OCI-LY1 (cell line): ENCODE measurements around the gene CDC25B.

ENCODE experiments used
- H2AFZ ChIP-seq: fragments of 200-600 bp; sonication (generic), shearing (Covaris generic); 2 replicates; pipeline ENCODE4 v1.6.0; 2014; ENCODE audit warnings: antibody characterized with exemption, mild to moderate bottlenecking, low read length
- H3F3A ChIP-seq: fragments of 200-600 bp; sonication (generic), shearing (Covaris generic); 2 replicates; pipeline ENCODE4 v1.6.0; 2014; ENCODE audit warnings: mild to moderate bottlenecking, antibody characterized with exemption, low read length, moderate library complexity; ENCODE audit not compliant: insufficient read depth
- H3K27ac ChIP-seq: fragments of 200-600 bp; sonication (generic); 2 replicates; pipeline ENCODE4 v1.5.1; 2014; ENCODE audit warnings: low read length, mixed run types, mild to moderate bottlenecking, low read depth; ENCODE audit not compliant: poor library complexity, severe bottlenecking
- H3K27me3 ChIP-seq: fragments of 200-600 bp; sonication (generic); 2 replicates; pipeline ENCODE4 v1.6.0; 2014; ENCODE audit warnings: antibody characterized with exemption, mild to moderate bottlenecking, low read length, moderate library complexity; ENCODE audit not compliant: insufficient read depth
- H3K36me3 ChIP-seq: fragments of 200-600 bp; sonication (generic); 2 replicates; pipeline ENCODE4 v1.6.1; 2014; ENCODE audit warnings: mild to moderate bottlenecking, antibody characterized with exemption, low read length, moderate library complexity, mixed read lengths; ENCODE audit not compliant: insufficient read depth
- H3K4me1 ChIP-seq: fragments of 200-600 bp; sonication (generic); 2 replicates; pipeline ENCODE4 v1.5.1; 2014; ENCODE audit warnings: mild to moderate bottlenecking, low read length, moderate library complexity; ENCODE audit not compliant: insufficient read depth, severe bottlenecking
- H3K4me2 ChIP-seq: fragments of 200-600 bp; sonication (generic), shearing (Covaris generic); 2 replicates; pipeline ENCODE4 v1.6.1; 2014; ENCODE audit warnings: low read length
- H3K4me3 ChIP-seq: fragments of 200-600 bp; sonication (generic); 2 replicates; pipeline ENCODE4 v1.5.1; 2014; ENCODE audit warnings: low read length, low read depth, mild to moderate bottlenecking, mixed read lengths; ENCODE audit not compliant: poor library complexity, severe bottlenecking
- H3K79me2 ChIP-seq: fragments of 200-600 bp; shearing (Covaris generic); 2 replicates; pipeline ENCODE4 v1.6.1; 2016; ENCODE audit warnings: mixed run types, low read length, mixed read lengths; ENCODE audit not compliant: insufficient read depth
- H3K9ac ChIP-seq: fragments of 200-600 bp; sonication (generic), shearing (Covaris generic); 2 replicates; pipeline ENCODE4 v1.6.1; 2014; ENCODE audit warnings: mild to moderate bottlenecking, low read length, mixed read lengths
- H3K9me2 ChIP-seq: fragments of 200-600 bp; sonication (generic), shearing (Covaris generic); 2 replicates; pipeline ENCODE4 v1.6.1; 2014; ENCODE audit warnings: low read depth, mild to moderate bottlenecking, low read length, mixed read lengths
- H3K9me3 ChIP-seq: fragments of 200-600 bp; shearing (Covaris generic); 2 replicates; pipeline ENCODE4 v1.6.1; 2014; ENCODE audit warnings: low read length, mixed read lengths
- H4K20me1 ChIP-seq: fragments of 200-600 bp; sonication (generic), shearing (Covaris generic); 2 replicates; pipeline ENCODE4 v1.6.0; 2016; ENCODE audit warnings: mild to moderate bottlenecking, low read length; ENCODE audit not compliant: insufficient read depth
- CTCF ChIP-seq: fragments of 200-600 bp; sonication (generic), shearing (Covaris generic); IDR thresholded peaks from 2 replicates; pipeline ENCODE4 v1.5.1; 2017; ENCODE audit warnings: mild to moderate bottlenecking, antibody characterized with exemption, low read length, moderate library complexity, mixed read lengths
- EZH2 ChIP-seq: fragments of 200-600 bp; sonication (generic), shearing (Covaris generic); IDR thresholded peaks from 2 replicates; pipeline ENCODE4 v1.8.0; 2017; ENCODE audit warnings: borderline replicate concordance, mixed run types, mild to moderate bottlenecking, antibody characterized with exemption, low read length, moderate library complexity, mixed read lengths

The CDC25B gene

GRCh38 chr20:3763671-3764601 lies 32.2 kb upstream of the CDC25B start:
- peaks cover 7% of the 10 kb centered on the region; the same call in 1 of the 2 replicates for H3K36me3 ChIP-seq
- no peaks in the 10 kb centered on the region for H3K27me3 ChIP-seq
- H3K79me2 ChIP-seq: no peaks in the 10 kb centered on the region
- H3K9ac ChIP-seq: no peak overlapping the region
- H3K4me2 ChIP-seq: no peak overlapping the region
- no peaks in the 10 kb centered on the region for H3K9me2 ChIP-seq
- H2AFZ ChIP-seq: no peak overlapping the region
- no peaks in the 10 kb centered on the region for H4K20me1 ChIP-seq
- no peaks in the 10 kb centered on the region for H3K9me3 ChIP-seq
- no peak overlapping the region for H3K27ac ChIP-seq
- peaks cover 35% of the 10 kb centered on the region for H3K4me1 ChIP-seq
- TF ChIP-seq CTCF (no peak), EZH2 (no peak)
- H3F3A ChIP-seq: no peaks in the 10 kb centered on the region
- no peak overlapping the region for H3K4me3 ChIP-seq

GRCh38 chr20:3764659-3765058 lies 31.5 kb upstream of the CDC25B start:
- no peaks in the 10 kb centered on the region for H4K20me1 ChIP-seq
- H3K4me3 ChIP-seq: no peak overlapping the region
- no peaks in the 10 kb centered on the region for H3K9me3 ChIP-seq
- no peaks in the 10 kb centered on the region for H3K9me2 ChIP-seq
- H3K4me2 ChIP-seq: no peak overlapping the region
- no peaks in the 10 kb centered on the region for H3F3A ChIP-seq
- H3K27me3 ChIP-seq: no peaks in the 10 kb centered on the region
- H2AFZ ChIP-seq: no peak overlapping the region
- TF ChIP-seq CTCF: no peak
- no peak for TF ChIP-seq EZH2
- peaks cover 7% of the 10 kb centered on the region; the same call in 1 of the 2 replicates for H3K36me3 ChIP-seq
- no peak overlapping the region for H3K9ac ChIP-seq
- H3K4me1 ChIP-seq: peaks cover 36% of the 10 kb centered on the region
- no peaks in the 10 kb centered on the region for H3K79me2 ChIP-seq
- H3K27ac ChIP-seq: no peak overlapping the region

- no peaks in the 10 kb centered on the region for H4K20me1 ChIP-seq
- peaks cover 36% of the 10 kb centered on the region for H3K4me1 ChIP-seq
- no peaks in the 10 kb centered on the region for H3K9me3 ChIP-seq
- H3F3A ChIP-seq: no peaks in the 10 kb centered on the region
- H3K4me2 ChIP-seq: no peak overlapping the region
- no peak overlapping the region; the same call in 1 of the 2 replicates for H3K9ac ChIP-seq
- H3K36me3 ChIP-seq: peaks cover 7% of the 10 kb centered on the region; the same call in 1 of the 2 replicates
- no peak overlapping the region for H3K27ac ChIP-seq
- H3K27me3 ChIP-seq: no peaks in the 10 kb centered on the region
- H3K79me2 ChIP-seq: no peaks in the 10 kb centered on the region
- H3K9me2 ChIP-seq: no peaks in the 10 kb centered on the region
- no peak for TF ChIP-seq EZH2
- TF ChIP-seq CTCF: no peak
- no peak overlapping the region for H3K4me3 ChIP-seq
- no peak overlapping the region for H2AFZ ChIP-seq
Measured at GRCh38 chr20:3765171-3765882, 30.8 kb upstream of the CDC25B start.
